ENCODE data around the gene PARM1. TPM values are rescaled to one million over a fixed set of nuclear protein-coding genes. Genes with fewer than 3 reads are reported as not detected.

The PARM1 gene
- total and polyA plus RNA-seq, 2 experiments from 2014 or later, result 4.9 to 10.4 TPM

DNA sequence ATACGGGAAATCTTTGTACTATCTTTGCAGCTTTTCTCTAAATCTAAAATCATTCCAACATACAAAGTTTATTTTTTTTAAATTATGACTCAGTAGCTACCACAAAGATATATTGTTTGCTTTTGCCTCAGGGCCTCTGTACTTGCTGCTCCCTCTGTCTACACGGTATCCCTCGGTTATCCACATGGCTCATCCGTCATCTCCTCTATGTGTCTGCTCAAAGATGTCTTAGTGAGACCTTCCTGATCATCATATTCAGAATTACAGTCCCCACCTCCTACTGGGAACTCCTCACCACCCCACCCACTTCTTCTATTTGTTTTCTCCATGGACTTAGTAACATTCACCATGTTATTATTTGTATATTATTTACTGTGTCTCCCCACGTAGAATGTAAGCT lies 107.8 kb downstream of the PARM1 start:
- Mint-ChIP-seq H3K36me3 (ENCODE audit: low read depth) (no peaks in the 10 kb centered on the region; the same call in 2 of the 3 replicates), H3K9me3 (no peaks in the 10 kb centered on the region; the same call in 2 of the 3 replicates), H3K4me3 (no peak overlapping the region), H3K27me3 (ENCODE audit: insufficient read depth, low read depth, poor library complexity) (peaks cover 3% of the 10 kb centered on the region), H3K4me1 (no peaks in the 10 kb centered on the region), H3K27ac (no peak overlapping the region)
- Histone ChIP-seq H4K20me1 (replicated peaks; ENCODE audit: insufficient read depth) (no peaks in the 10 kb centered on the region), H3K4me2 (no peak overlapping the region), H3F3A (replicated peaks; ENCODE audit: low read depth) (no peaks in the 10 kb centered on the region), H3K9me2 (ENCODE audit: insufficient read depth) (peaks cover 8% of the 10 kb centered on the region), H3K27ac (ENCODE audit: low read depth) (no peak overlapping the region), H3K79me2 (replicated peaks; ENCODE audit: insufficient read depth) (no peaks in the 10 kb centered on the region), H3K4me3 (no peak overlapping the region), H2AFZ (no peak overlapping the region), H3K4me1 (ENCODE audit: insufficient read depth) (no peaks in the 10 kb centered on the region), H3K27me3 (ENCODE audit: insufficient read depth) (no peaks in the 10 kb centered on the region), H3K36me3 (ENCODE audit: insufficient read depth) (no peaks in the 10 kb centered on the region)
- TF ChIP-seq, protein P1, sequence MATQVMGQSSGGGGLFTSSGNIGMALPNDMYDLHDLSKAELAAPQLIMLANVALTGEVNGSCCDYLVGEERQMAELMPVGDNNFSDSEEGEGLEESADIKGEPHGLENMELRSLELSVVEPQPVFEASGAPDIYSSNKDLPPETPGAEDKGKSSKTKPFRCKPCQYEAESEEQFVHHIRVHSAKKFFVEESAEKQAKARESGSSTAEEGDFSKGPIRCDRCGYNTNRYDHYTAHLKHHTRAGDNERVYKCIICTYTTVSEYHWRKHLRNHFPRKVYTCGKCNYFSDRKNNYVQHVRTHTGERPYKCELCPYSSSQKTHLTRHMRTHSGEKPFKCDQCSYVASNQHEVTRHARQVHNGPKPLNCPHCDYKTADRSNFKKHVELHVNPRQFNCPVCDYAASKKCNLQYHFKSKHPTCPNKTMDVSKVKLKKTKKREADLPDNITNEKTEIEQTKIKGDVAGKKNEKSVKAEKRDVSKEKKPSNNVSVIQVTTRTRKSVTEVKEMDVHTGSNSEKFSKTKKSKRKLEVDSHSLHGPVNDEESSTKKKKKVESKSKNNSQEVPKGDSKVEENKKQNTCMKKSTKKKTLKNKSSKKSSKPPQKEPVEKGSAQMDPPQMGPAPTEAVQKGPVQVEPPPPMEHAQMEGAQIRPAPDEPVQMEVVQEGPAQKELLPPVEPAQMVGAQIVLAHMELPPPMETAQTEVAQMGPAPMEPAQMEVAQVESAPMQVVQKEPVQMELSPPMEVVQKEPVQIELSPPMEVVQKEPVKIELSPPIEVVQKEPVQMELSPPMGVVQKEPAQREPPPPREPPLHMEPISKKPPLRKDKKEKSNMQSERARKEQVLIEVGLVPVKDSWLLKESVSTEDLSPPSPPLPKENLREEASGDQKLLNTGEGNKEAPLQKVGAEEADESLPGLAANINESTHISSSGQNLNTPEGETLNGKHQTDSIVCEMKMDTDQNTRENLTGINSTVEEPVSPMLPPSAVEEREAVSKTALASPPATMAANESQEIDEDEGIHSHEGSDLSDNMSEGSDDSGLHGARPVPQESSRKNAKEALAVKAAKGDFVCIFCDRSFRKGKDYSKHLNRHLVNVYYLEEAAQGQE (IDR thresholded peaks at IDR 0.05; ENCODE audit: unreplicated experiment), result no peak
- TF ChIP-seq, protein P2, sequence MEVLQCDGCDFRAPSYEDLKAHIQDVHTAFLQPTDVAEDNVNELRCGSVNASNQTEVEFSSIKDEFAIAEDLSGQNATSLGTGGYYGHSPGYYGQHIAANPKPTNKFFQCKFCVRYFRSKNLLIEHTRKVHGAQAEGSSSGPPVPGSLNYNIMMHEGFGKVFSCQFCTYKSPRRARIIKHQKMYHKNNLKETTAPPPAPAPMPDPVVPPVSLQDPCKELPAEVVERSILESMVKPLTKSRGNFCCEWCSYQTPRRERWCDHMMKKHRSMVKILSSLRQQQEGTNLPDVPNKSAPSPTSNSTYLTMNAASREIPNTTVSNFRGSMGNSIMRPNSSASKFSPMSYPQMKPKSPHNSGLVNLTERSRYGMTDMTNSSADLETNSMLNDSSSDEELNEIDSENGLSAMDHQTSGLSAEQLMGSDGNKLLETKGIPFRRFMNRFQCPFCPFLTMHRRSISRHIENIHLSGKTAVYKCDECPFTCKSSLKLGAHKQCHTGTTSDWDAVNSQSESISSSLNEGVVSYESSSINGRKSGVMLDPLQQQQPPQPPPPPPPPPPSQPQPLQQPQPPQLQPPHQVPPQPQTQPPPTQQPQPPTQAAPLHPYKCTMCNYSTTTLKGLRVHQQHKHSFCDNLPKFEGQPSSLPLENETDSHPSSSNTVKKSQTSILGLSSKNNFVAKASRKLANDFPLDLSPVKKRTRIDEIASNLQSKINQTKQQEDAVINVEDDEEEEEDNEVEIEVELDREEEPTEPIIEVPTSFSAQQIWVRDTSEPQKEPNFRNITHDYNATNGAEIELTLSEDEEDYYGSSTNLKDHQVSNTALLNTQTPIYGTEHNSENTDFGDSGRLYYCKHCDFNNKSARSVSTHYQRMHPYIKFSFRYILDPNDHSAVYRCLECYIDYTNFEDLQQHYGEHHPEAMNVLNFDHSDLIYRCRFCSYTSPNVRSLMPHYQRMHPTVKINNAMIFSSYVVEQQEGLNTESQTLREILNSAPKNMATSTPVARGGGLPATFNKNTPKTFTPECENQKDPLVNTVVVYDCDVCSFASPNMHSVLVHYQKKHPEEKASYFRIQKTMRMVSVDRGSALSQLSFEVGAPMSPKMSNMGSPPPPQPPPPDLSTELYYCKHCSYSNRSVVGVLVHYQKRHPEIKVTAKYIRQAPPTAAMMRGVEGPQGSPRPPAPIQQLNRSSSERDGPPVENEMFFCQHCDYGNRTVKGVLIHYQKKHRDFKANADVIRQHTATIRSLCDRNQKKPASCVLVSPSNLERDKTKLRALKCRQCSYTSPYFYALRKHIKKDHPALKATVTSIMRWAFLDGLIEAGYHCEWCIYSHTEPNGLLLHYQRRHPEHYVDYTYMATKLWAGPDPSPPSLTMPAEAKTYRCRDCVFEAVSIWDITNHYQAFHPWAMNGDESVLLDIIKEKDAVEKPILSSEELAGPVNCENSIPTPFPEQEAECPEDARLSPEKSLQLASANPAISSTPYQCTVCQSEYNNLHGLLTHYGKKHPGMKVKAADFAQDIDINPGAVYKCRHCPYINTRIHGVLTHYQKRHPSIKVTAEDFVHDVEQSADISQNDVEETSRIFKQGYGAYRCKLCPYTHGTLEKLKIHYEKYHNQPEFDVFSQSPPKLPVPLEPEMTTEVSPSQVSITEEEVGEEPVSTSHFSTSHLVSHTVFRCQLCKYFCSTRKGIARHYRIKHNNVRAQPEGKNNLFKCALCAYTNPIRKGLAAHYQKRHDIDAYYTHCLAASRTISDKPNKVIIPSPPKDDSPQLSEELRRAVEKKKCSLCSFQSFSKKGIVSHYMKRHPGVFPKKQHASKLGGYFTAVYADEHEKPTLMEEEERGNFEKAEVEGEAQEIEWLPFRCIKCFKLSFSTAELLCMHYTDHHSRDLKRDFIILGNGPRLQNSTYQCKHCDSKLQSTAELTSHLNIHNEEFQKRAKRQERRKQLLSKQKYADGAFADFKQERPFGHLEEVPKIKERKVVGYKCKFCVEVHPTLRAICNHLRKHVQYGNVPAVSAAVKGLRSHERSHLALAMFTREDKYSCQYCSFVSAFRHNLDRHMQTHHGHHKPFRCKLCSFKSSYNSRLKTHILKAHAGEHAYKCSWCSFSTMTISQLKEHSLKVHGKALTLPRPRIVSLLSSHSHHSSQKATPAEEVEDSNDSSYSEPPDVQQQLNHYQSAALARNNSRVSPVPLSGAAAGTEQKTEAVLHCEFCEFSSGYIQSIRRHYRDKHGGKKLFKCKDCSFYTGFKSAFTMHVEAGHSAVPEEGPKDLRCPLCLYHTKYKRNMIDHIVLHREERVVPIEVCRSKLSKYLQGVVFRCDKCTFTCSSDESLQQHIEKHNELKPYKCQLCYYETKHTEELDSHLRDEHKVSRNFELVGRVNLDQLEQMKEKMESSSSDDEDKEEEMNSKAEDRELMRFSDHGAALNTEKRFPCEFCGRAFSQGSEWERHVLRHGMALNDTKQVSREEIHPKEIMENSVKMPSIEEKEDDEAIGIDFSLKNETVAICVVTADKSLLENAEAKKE (CRISPR knock-in tag; IDR thresholded peaks at IDR 0.05), result no peak
- no peak for TF ChIP-seq JUNB (IDR thresholded peaks at IDR 0.05; ENCODE audit: unreplicated experiment)
- ATAC-seq (no peak), DNase-seq (ENCODE audit: low spot score) (no peak)
